HG03139 (cell line): Measurements from ENCODE around the gene FOXC1.

Experiments
- ATAC-seq: cut with Tn5 transposase; IDR thresholded peaks from one replicate; pipeline ENCODE4 v1.9.1; 2021; ENCODE audit not compliant: unreplicated experiment

The FOXC1 gene

GRCh38 chr6:1622851-1623768 is 13.4 kb downstream of the FOXC1 start:
- ATAC-seq = no peak

GRCh38 chr6:1623769-1624057 is 14.0 kb downstream of the FOXC1 start:
- no peak for ATAC-seq

GRCh38 chr6:1624058-1624850 is 14.5 kb downstream of the FOXC1 start:
- ATAC-seq = no peak

DNA sequence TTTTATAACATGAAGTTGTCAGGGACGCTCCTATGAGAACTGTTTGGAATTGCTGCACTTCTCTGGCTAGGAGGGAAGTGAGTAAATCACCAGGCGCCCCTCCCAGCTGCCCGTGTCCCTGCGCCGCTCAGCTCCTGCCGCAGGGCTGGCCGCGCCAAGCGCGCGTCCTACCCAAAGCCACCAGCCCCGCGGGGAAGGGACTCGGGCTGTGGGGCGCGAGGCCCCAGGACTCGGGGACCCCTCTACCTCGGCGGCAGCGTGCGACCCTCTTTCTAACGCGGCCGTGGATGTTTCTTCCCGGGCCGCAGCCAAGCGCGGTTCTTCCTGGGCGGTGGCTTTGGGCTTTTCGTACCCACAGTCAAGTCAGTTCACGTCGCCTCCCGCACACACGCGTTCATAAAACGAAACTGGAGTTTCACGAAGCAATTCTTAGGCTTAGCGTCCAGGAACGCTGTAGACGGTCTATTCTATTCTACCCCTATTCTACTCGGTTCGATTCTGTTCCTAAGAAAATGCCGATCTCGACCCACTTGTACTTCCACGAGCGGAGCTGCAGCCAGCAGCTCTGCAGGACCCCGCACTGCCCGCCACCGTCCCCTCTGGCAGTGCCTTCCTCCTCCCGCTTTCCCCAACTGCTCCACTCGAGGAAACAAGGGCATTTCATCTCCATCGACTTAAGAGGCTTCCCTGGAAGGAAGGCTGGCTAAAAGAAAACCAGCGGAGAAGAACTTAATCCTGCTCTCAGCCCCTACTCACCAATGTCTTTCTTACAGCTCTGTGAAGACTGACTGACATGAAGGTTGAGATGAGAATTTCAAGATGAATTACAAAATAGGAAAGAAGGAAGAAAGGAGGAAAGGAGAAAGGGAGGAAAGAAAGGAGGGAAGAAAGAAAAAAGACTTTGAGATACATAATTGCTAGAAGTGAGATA is 15.4 kb downstream of the FOXC1 start:
- ATAC-seq = no peak

- no peak for ATAC-seq
Observed at GRCh38 chr6:1625794-1626435, 16.2 kb downstream of the FOXC1 start.

DNA sequence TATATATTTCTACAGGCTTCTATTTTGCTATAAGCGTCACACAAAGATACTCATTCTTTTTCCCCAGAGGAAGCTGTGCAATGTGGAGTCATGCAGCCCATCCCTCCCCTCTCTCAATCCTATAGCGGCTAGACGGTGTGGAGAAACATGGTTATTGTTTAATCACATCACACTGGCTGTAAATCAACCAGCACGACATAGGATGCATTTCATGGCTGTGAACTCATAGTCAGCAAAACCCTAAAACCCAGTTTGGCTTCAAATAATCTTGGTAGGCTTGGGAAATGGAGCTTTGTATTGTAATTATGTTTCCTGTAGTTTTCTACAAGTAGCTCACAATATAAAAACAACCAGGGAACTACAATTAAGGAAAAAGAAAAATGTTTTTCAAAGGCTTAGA is 16.8 kb downstream of the FOXC1 start:
- ATAC-seq = no peak

DNA sequence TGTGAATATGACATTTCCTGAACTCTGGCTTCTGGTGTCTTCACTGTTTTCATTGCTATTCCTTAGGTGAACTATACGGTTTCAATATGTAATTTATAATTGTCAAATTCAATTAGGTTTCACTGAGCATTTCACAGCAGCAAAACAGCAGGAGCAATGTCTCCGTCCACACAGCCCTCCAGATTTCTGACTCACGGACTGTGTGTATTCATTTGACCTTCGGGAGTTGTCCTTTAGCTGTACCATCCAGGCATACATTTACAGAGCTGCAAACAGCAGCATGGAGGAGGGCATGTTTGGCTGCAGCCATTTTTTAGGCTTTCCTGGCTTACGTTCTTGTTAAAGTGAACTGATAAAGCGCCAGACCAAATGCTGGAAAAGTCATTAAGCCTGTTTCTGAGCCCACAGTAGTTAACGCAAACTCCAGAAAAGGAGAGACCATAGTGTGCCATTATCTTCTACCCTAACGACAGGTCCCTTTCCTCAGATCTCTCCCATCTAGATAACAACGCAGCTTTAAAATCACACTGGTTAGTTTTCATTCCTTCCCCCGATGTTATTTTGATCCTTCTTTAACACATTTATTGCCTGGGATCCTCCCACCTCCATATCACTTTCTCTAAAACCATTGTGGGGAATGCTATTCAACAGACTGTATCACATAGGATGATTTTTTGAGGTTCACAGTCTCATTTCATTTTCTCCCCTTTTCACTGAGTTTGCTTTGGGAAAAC is 18.3 kb downstream of the FOXC1 start:
- ATAC-seq = no peak

GRCh38 chr6:1629316-1629715 is 19.6 kb downstream of the FOXC1 start:
- ATAC-seq = no peak

- no peak for ATAC-seq
Observed at GRCh38 chr6:1630212-1630770, 20.6 kb downstream of the FOXC1 start.

DNA sequence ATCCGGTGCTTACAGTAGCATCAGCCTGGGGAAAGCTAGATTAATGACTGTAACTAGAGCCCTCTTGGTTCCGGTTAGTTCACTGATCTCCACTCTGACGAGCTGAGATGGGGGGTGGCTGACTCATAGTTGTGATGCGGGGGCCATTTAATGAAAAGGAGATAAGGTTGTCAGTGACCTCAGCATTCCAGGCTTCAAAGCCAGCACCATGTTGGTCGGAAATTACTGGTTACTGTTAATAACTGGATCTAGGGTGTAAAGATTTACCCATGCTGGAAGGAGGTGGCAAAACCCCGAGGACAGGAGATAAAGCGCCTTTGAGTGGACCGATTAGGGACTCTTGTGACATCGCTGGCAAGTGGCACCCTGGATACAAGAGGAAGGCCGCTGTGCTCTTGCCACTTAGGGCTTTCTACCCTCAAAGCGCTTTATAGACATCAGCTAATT is 21.1 kb downstream of the FOXC1 start:
- no peak for ATAC-seq

- ATAC-seq = no peak
Observed at GRCh38 chr6:1631251-1631650, 21.5 kb downstream of the FOXC1 start.

DNA sequence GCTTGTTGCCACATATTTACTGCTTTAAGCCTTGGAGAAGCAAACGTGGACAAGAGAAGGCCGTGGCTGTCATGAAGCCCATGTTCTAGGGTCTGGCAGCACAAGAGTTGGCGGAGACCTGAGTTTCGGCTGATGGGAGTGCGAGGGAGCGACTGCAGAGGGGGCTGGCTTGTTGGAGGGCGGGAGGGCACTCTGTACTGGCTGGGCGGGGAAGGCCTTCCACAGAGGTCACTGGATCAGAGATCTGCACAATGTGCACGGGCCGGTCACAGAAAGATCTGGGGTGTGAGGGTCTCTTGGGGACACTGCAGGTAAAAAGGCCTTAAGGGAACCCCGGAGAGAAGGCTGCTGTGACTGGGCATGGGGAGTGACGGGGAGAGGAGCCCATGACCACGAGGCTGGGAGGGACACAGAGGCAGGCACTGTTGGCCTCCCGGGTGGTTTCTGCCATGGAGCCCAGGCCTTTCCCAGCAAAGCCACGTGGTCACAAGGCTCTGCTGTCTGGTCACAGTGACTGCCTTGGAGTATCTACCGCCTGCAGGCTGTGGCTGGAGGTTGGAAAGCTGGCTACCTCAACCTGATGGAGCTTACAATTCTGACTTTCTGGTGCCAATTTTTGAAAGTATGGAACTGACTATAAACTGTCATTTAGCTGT is 23.8 kb downstream of the FOXC1 start:
- ATAC-seq = no peak

- no peak for ATAC-seq
Observed at GRCh38 chr6:1634081-1634480, 24.4 kb downstream of the FOXC1 start.

DNA sequence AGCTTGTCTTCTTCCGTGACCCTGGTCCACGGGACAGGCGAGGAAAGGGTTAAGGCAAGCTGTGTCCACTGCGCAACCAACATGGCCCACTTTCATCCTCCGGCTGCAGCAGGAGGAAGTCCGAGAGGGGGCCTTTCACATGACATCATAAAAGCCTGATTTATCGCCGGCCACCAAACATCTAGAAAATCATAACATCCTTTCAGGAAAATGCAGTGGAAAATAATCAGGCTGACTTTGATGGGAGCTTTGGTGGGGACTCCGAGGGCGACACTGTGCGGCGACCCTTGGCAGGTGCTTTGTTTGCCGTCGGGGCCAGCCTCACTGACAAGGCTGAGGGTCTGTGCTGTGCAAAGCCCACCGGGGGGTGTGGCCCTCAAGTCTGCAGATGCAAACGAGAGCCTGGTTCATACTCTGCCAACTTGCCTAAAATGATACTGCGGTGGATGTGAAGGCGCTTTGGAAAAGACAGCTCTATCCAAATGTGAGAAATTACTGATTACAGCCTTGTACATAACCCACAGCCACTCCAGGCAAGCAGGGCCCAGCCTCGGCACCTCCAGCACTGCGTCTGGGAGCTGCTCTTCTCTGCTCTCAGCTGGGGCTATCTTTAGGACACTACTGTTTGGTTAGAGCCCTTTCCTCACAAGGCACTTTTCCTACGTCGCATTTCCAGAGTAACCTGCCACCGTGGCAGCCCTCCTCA is 25.7 kb downstream of the FOXC1 start:
- no peak for ATAC-seq

DNA sequence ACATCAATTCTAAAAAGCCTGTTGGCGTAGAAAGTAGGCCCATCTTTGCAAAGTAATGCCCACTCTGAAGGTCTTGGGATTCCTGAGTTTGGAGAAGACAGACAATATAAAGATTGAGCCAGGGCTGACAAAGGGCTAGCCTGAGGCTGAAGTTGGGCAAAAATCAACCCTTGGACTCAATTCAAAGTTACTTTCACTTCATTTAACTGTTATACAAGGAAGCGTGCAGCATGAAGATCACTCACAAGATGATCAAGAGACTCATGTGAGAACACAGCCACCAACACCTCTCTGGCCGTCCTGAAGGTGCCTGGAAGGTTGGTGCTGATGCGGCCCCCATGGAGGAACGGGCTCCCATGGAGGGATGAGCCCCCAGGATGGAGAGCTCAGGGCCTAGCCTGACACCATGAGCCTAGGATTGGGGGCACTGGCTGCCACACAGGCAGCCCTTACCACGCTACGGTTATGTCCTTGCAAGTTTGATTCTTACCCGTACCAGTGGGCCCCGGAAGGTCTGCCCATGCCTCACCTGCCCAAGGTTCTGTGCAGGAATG is 26.6 kb downstream of the FOXC1 start:
- no peak for ATAC-seq

GRCh38 chr6:1636971-1637871 is 27.5 kb downstream of the FOXC1 start:
- no peak for ATAC-seq

DNA sequence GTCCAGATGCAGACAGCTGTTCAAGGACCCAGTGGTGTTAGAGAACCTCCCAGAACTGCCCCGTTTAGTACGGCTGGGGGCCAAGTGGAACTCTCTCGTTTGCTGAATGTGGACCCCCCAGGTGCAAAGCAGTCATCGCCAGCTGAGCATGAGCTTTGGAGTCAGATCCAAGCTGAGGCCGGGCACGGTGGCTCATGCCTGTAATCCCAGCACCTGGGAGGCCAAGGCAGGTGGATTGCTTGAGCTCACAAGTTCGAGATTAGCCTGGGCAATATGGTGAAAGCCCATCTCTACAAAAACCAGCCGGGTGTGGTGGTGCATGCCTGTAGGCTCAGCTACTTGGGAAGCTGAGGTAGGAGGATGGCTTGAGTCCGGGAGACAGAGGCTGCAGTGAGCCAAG is 29.7 kb downstream of the FOXC1 start:
- ATAC-seq = no peak
